Measurements from ENCODE around the gene F2RL3.
"Not testable (repeated sequence)": the region's sequence is repeated elsewhere in the genome, so short reads cannot be mapped to it uniquely, and the experiment has no call there.

The F2RL3 gene

DNA sequence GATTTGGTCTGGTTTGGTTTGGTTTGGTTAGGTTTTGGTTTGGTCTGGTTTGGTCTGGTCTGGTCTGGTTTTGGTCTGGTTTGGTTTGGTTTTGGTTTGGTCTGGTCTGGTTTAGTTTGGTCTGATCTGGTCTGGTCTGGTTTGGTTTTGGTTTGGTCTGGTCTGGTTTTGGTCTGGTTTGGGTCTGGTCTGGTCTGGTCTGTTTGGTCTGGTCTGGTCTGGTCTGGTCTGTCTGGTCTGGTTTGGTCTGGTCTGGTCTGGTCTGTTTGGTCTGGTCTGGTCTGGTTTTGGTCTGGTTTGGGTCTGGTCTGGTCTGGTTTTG, 13.9 kb upstream of the F2RL3 start:
- not testable (repeated sequence) for DNase-seq

DNA sequence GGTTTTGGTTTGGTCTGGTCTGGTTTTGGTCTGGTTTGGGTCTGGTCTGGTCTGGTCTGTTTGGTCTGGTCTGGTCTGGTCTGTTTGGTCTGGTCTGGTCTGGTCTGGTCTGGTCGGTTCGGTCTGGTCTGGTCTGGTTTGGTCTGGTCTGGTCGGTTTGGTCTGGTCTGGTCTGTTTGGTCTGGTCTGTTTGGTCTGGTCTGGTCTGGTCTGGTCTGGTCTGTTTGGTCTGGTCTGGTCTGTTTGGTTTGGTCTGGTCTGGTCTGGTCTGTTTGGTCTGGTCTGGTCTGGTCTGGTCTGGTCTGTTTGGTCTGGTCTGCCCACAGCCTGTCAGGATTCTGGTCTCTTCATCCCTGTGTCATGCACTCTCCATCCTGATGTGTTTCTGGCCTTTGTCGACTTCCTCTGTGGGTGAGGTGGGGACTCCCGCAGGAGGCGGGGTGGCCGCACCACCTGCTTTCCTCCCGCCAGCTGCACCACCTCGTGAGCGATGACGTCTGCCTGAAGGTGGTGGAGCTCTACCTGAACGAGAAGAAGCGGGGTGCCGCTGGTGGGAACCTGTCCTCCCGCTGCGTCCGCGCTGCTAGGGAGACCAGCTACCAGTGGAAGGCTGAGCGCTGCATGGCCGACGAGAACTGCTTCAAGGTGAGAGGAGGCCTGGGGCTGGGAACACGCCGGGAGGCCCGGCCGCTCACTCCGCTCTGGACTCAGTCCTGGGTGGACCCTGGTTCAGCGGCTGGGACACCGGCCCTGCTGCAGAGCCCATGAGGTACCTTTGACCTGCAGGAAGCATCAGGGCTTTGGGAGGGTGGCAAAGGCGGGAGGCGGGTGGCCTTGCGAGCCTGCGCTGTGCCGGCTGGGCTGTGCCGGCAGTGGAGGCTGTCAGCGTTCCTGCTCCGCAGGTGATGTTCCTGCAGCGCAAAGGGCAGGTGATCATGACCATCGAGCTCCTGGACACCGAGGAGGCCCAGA, 12.9 kb upstream of the F2RL3 start:
- no peak for DNase-seq

DNA sequence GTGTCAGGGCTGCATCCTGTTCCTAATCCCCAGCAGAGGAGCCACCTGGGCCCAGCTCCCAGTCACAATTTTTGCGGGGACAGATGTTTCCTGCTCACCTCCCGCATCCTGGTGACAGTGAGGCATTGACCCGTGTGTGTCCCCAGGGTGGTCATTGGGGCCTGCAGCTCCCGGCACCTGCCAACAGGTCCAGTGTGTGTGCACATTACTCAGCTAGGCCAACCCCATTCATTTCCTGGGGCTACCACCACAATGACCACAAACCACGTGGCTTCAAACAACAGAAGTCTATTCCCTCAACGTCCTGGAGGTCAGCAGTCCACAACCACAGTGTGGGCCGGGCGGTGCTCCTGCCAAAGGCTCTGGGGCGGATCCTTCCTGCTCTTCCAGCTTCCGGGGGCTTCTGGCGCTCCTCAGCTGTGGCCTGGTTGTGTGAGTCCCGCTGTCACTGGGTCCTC, 11.9 kb upstream of the F2RL3 start:
- DNase-seq = no peak

DNA sequence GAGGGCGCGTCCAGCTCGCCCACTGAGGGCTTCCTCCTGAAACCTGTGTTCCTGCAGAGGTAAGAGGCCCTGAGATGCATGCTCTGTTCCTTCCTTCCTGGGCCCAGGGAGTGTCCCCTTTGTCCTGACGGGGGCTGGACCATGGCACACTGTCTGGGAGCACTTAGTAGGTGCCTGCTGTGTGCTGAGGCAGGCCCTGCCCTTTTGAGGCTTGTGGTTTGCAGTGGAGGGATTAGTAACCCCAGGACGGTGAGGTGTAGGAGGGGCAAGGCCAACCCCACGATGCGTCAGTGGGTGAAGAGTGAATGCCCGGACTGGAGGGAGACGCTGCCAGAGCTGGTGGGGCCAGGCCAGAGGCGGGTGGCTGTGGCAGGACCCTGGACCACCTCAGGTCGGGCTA, 11.2 kb upstream of the F2RL3 start:
- no peak for DNase-seq

DNA sequence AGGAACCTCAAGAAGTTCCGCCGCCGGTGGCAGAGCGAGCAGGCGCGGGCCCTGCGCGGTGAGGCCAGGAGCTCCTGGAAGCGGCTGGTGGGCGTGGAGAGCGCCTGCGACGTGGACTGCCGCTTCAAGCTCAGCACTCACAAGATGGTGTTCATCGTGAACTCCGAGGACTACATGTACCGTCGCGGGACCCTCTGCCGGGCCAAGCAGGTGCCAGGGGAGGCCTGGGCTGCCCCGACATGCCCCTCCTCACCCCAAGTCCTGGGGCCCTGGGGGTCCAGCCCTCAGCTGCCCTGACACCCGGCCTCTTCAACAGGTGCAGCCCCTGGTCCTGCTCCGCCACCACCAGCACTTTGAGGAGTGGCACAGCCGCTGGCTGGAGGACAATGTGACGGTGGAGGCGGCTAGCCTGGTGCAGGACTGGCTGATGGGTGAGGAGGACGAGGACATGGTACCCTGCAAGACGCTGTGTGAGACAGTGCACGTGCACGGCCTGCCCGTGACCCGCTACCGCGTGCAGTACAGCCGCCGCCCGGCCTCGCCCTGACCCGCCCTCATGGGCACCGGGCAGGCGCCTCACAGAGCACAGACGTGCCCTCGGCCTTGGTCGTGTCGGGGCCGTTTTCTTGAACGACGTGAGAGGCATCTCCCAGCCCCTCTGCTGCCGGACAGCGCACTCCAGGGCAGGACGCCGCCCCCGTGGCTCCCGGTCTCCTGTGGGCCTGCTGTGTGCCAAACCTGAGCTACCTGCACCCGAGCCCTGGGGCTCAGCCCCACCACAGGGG, 10.4 kb upstream of the F2RL3 start:
- no peak for DNase-seq

DNA sequence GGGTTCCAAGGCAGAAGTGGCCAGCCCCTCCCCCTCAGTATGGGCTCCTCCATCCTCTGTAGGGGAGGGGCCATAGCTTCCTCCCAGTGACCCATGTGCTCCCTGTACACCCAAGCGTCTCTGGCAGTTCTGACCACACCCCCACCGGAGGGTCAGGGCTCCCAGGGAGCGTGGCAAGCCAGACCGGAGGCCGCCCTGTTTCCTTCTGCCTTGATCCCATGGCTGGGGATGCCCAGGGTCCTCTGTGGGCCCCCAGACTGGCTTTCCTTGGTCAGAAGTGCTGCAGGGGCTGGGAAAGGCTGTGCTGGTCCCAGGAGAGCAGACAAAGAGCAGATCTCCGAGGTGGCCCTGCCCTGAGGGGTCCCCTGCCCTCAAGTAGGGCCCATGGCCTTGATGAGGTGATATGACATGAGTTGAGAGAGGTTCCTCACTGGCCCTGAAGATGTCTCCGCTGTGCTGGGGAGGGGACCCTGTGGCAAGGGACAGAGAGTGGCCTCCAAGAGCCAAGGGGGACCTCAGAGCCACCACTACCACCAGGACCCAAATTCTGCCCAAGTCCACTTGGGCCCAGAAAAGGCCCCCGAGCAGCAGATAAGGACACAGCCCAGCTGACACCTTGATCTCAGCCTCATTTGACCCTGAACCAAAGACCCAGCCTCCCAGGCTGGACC, 7.8 kb upstream of the F2RL3 start:
- no peak for DNase-seq

DNA sequence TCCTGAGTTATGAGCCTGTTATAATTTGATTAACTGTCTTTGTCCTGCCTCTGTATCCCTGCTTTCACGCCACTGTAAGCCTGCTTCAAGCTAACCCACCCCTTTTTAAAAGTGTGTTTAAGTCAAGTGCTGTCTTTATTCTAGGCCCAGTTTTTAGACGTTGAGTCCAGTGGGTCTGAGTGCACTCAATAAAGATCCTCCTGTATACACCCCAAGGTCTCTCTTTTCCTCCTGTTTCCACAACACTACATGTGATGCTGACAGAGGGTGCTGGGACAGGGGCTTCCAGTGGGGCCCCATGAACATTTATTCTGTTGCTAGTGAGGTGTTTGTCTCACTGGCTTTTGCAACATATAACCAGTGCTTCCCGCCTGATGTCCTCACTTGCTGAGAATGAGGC, 6.7 kb upstream of the F2RL3 start:
- DNase-seq = no peak

DNA sequence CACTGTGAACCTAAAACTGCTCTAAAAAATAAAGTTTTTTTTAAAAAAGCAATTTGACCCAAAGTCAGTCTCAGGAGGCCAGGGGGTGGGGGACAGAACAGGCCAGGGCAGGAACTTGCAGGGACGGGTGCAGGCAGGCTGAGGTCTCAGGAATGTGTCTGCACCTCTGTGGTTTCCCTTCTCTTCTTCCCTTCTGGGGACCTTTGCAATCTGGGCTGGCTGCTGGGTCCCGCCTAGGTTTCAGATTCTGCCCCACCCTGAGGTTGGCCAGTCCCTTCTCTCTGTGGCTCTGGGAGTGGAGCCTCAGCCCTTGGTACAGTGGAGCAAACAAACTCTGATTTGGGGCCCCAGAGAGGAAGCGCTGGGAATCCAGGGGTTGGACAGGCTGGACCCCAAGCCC, 5.3 kb upstream of the F2RL3 start:
- DNase-seq = no peak

DNA sequence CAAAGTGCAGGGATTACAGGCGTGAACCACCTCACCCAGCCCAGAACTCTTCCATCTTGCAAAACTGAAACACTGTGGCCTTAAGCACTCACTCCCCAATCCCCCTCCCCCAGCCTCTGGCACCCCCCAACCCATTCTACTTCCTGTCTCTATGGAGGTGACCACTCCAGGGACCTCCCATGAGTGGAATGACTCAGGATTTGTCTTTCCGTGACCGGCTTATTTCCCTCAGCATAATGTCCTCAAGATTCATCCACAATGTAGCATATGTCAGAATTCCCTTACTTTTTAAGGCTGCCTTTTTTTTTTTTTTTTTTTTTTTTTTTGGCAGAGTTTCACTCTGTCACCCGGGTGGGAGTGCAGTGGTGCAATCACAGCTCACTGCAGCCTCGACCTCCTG, 3.6 kb upstream of the F2RL3 start:
- no peak for DNase-seq

DNA sequence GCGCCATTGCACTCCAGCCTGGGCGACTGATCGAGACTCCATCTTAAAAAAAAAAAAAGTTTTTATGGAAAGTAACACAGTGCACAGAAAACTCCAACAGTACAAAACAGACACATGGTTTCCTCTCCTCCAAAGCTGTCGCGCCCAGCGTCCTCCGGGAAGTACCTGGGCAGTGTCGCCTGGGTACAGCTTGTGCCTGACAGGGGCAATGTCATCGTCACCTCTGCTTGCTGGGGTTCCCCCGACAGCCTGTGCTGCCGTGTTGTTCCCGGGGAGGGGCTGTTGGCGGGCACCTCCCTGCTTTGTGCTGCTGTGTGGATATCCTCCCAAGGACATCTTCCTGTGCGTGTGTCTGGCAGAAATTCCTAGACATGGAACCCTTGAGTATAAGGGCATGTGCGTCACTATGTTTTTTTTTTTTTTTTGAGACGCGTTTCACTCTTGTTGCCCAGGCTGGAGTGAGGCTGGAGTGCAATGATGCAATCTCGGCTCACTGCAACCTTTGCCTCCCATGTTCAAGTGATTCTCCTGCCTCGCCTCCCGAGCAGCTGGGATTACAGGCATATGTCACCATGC, 2.4 kb upstream of the F2RL3 start:
- no peak for DNase-seq

DNA sequence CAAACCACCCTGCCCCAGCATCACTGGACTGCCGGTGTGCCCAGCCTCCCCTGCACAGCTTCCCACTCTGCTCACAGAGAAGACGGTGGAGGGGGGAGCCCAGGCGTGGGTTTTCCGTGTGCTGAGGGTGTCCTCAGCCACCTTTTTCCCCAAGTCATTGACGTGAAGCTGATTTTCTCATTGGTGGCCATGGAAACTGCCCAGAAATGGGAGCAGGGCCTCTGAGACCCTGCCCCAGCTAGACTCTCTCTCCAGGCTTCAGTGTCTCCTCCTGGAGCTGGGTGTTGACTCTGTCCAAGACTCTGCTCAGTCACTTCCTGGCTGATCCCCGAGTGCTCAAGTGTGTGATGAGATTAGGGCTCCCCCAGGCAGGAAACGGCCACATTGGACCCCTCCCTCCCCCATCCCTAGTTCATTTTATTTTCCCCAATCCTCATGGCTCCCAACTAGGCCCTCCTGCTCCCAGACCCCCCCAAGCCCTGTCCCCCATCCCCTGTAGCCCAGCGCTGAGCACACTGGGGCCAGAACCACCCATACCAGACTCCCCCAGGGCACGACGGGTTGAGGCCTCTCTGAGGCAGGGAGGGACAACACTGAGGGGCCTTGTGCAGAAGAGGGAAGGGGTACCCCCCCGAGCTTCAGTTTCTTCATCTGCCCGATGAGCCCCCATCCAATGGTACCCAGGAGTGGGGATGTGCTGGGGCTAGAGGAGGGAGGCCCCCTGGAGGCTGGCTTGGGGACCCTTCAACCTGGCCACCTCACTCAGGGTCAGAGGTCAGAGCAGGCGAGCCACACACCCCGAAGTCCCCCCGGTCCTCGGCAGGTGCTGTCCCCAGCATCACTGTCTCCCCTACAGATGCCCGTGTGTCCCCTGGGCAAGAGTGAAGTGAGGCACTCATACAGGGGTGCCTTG, 1.2 kb upstream of the F2RL3 start:
- no peak for DNase-seq

DNA sequence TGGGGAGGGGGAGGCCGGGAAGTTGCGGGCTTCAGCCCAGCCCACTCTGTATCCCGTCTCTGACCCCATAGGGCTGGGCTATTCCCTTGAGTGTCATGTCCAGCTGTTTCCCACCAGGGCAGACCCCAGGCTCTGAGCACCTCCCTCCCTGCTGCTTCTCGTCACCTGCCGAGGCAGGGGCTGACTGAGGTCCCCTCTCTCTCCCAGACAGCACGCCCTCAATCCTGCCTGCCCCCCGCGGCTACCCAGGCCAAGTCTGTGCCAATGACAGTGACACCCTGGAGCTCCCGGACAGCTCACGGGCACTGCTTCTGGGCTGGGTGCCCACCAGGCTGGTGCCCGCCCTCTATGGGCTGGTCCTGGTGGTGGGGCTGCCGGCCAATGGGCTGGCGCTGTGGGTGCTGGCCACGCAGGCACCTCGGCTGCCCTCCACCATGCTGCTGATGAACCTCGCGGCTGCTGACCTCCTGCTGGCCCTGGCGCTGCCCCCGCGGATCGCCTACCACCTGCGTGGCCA, 625 bp downstream of the F2RL3 start:
- DNase-seq = peak in 3 of 56 donors; percentile 14 to 37 (median 17)

DNA sequence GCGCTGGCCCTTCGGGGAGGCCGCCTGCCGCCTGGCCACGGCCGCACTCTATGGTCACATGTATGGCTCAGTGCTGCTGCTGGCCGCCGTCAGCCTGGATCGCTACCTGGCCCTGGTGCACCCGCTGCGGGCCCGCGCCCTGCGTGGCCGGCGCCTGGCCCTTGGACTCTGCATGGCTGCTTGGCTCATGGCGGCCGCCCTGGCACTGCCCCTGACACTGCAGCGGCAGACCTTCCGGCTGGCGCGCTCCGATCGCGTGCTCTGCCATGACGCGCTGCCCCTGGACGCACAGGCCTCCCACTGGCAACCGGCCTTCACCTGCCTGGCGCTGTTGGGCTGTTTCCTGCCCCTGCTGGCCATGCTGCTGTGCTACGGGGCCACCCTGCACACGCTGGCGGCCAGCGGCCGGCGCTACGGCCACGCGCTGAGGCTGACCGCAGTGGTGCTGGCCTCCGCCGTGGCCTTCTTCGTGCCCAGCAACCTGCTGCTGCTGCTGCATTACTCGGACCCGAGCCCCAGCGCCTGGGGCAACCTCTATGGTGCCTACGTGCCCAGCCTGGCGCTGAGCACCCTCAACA, 1.2 kb downstream of the F2RL3 start:
- no peak for DNase-seq

DNA sequence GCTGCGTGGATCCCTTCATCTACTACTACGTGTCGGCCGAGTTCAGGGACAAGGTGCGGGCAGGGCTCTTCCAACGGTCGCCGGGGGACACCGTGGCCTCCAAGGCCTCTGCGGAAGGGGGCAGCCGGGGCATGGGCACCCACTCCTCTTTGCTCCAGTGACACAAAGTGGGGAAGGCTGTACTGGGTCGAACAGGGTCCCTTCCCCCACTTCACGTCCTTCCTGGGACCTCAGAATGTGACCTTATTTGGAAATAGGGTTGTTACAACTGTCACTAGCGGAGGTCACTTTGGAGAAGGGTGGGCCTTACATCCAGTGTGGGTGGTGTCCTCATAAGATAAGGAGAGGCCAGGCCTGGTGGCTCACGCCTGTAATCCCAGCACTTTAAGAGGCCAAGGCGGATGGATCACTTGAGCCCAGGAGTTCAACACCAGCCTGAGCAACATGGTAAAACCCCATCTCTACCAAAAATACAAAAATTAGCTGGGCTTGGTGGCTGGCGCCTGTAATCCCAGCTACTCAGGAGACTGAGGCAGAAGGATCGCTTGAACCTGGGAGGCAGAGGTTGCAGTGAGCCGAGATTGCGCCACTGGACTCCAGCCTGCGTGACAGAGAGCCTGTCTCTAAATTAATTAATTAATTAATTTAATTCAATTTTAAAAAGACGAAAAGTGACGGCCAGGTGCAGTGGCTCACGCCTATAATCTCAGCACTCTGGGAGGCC, 1.8 kb downstream of the F2RL3 start:
- DNase-seq = no peak

DNA sequence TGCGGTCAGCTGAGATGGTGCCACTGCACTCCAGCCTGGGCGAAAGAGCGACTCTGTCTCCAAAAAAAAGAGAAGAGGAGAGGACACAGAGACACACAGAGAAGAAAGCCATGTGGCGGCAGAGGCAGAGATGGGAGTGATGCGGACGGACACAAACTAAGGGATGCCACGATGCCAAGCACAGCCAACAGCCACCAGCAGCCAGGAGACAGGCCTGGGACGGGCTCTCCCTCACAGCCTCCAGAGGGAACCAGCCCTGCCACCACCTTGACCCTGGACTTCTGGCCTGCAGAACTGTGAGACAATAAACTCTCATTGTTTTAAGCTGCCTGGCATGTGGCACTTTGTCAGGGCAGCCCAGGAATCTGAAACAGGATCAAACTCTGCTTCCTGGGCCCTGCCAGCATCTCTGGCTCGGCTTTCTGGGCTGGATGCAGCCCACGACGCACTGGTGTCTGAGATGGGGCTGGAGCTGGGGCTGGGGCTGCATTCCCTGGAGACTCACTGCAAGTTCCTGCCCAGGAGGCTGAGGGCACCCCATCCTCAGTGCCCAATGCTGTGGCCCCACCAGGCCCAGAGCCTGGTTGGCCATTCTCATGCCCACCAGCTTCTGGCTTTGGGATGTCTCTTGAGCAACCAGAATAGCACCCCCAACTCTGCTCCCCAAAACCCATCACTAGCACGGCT, 3.0 kb downstream of the F2RL3 start:
- DNase-seq = no peak

DNA sequence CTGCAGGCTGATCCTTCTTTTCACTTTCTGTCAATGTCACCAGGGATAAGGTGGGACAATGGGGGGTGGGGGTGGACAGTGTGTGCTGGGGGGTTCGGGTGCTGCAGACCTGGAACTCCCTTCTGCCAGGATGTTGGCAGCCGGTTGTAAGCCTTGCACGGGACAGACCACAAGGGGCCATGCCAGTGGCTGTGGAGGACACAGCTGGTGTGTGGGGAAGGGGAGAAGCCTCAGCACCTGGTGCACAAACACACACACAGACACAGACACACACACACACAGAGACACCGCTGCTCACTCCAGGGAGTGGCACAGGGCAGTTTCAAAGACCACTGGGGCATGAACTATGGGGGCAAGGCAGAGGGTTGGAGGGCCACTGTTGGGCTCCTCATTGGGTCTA, 3.6 kb downstream of the F2RL3 start:
- no peak for DNase-seq

DNA sequence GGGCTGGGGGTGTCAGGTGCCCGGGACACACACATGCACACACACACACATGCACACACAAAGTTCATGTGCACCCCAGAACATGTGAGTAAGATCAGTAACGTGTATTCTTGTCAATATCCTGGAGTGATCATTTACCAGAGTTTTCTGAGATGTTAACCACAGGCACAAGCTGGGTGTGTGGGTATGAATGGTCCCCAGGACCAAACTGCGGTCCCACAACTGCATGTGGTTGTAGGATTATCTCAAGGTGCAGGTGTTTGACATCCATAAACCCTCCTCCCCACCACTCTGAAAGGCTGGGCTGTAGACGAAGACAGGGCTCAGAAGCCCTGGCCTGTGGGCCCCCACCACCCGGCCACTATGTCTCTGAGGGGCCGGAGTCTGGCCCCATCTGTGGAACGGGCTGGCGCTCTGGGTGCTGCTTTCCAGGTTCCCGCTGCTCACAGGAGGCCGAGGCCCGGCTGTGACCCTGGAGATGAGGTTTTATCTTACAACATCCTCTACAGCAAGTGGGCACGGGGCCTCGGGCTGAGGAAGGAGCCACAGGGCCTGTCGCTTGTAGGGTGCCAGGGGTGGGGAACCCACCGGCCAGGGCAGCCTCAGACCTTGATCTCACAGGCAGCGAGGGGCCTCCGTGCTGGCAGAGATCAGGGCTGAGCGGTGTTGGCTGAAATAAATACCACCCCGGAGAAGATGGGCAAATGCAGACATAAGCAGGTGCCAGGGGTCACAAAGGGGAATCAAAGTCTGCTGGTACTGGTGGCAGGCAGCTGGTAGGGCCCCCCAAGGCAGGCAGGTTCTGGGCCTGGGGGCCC, 4.3 kb downstream of the F2RL3 start:
- DNase-seq = no peak

DNA sequence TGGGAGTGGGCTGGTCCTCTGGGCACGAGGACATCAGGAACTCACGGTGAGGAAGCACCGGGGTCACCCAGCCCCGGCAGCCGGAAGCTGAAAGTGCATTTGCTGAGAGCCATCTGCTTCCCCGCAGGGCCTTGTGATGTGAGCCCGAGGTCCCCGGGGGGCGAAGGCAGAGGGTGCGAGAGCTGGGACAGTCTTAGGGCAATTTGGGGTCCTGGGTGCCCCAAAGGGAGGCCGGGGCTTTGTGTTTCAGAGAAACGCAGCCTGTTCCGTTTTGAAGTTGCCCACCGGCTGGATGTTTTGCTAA, 4.8 kb downstream of the F2RL3 start:
- DNase-seq = no peak
